OCI-LY3 (cell line): ENCODE data around the gene HRAS.
A peak's percentile ranks its signal among the peaks of the same experiment; 100 is the strongest.

Experiments used
- H2AFZ ChIP-seq: fragments of 200-600, 300-600 bp; shearing (Covaris generic); 2 replicates; pipeline ENCODE4 v1.6.0; 2014; ENCODE audit warnings: antibody characterized with exemption, low read depth, low read length
- H3K27ac ChIP-seq: fragments of 200-600, 300-600 bp; sonication (generic); 2 replicates; pipeline ENCODE4 v1.5.1; 2014; ENCODE audit warnings: mild to moderate bottlenecking, low read length, moderate library complexity, mixed read lengths
- H3K27me3 ChIP-seq: fragments of 200-600, 300-600 bp; sonication (generic); 2 replicates; pipeline ENCODE4 v1.6.1; 2014; ENCODE audit warnings: low read depth, low read length, mixed read lengths
- H3K36me3 ChIP-seq: fragments of 200-600, 300-600 bp; sonication (generic); replicated peaks from 2 replicates; pipeline ENCODE3; 2014; ENCODE audit warnings: low read depth, low read length, mixed read lengths
- H3K4me1 ChIP-seq: fragments of 300-600, 200-600 bp; sonication (generic); 2 replicates; pipeline ENCODE4 v1.6.1; 2014; ENCODE audit warnings: low read length, mixed read lengths
- H3K4me2 ChIP-seq: fragments of 200-600, 300-600 bp; sonication (generic); 2 replicates; pipeline ENCODE4 v1.6.1; 2014; ENCODE audit warnings: low read length, mixed read lengths
- H3K4me3 ChIP-seq: fragments of 300-600, 200-600 bp; sonication (generic); 2 replicates; pipeline ENCODE4 v1.5.1; 2014; ENCODE audit warnings: antibody characterized with exemption, mild to moderate bottlenecking, low read length, moderate library complexity
- H3K79me2 ChIP-seq: fragments of 300-600, 200-600 bp; shearing (Covaris generic); 2 replicates; pipeline ENCODE4 v1.6.1; 2014; ENCODE audit warnings: mild to moderate bottlenecking, low read length, mixed read lengths
- H3K9ac ChIP-seq: fragments of 300-600, 200-600 bp; shearing (Covaris generic); 2 replicates; pipeline ENCODE4 v1.6.0; 2014; ENCODE audit warnings: mild to moderate bottlenecking, low read length, moderate library complexity
- H3K9me3 ChIP-seq: fragments of 200-600, 300-600 bp; shearing (Covaris generic); 2 replicates; pipeline ENCODE4 v1.6.1; 2014; ENCODE audit warnings: low read length, mixed read lengths; ENCODE audit not compliant: insufficient read depth
- H4K20me1 ChIP-seq: fragments of 200-600, 300-600 bp; sonication (generic); 2 replicates; pipeline ENCODE4 v1.6.1; 2016; ENCODE audit warnings: low read length, mixed read lengths; ENCODE audit not compliant: insufficient read depth
- EZH2phosphoT487 ChIP-seq: fragments of 200-600 bp; shearing (Covaris generic); IDR thresholded peaks from 2 replicates; pipeline ENCODE4 v1.6.1; 2018; ENCODE audit warnings: antibody characterized with exemption, mixed run types, low read depth
- TF ChIP-seq, protein P1 (sequence below): fragments of 200-600, 300-600 bp; sonication (generic); IDR thresholded peaks from 2 replicates; pipeline ENCODE4 v1.5.1; 2014; ENCODE audit warnings: antibody characterized with exemption, low read length, low read depth

Gene HRAS

GRCh38 chr11:567629-568292, 32.4 kb upstream of the HRAS start:
- peak overlapping the region; percentile 94 for H3K4me2 ChIP-seq
- H3K79me2 ChIP-seq, result peaks cover 16% of the 10 kb centered on the region
- peaks cover 23% of the 10 kb centered on the region for H3K36me3 ChIP-seq
- no peak for TF ChIP-seq EZH2phosphoT487
- TF ChIP-seq, protein P1, sequence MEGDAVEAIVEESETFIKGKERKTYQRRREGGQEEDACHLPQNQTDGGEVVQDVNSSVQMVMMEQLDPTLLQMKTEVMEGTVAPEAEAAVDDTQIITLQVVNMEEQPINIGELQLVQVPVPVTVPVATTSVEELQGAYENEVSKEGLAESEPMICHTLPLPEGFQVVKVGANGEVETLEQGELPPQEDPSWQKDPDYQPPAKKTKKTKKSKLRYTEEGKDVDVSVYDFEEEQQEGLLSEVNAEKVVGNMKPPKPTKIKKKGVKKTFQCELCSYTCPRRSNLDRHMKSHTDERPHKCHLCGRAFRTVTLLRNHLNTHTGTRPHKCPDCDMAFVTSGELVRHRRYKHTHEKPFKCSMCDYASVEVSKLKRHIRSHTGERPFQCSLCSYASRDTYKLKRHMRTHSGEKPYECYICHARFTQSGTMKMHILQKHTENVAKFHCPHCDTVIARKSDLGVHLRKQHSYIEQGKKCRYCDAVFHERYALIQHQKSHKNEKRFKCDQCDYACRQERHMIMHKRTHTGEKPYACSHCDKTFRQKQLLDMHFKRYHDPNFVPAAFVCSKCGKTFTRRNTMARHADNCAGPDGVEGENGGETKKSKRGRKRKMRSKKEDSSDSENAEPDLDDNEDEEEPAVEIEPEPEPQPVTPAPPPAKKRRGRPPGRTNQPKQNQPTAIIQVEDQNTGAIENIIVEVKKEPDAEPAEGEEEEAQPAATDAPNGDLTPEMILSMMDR, result no peak
- peaks cover 21% of the 10 kb centered on the region for H4K20me1 ChIP-seq
- H3K27ac ChIP-seq, result no peak overlapping the region
- H3K9me3 ChIP-seq, result no peaks in the 10 kb centered on the region
- H3K9ac ChIP-seq, result peak overlapping the region; percentile 71
- no peaks in the 10 kb centered on the region for H3K27me3 ChIP-seq
- peak overlapping the region; percentile 86 for H3K4me3 ChIP-seq
- H3K4me1 ChIP-seq, result peaks cover 14% of the 10 kb centered on the region
- H2AFZ ChIP-seq, result no peak overlapping the region

DNA sequence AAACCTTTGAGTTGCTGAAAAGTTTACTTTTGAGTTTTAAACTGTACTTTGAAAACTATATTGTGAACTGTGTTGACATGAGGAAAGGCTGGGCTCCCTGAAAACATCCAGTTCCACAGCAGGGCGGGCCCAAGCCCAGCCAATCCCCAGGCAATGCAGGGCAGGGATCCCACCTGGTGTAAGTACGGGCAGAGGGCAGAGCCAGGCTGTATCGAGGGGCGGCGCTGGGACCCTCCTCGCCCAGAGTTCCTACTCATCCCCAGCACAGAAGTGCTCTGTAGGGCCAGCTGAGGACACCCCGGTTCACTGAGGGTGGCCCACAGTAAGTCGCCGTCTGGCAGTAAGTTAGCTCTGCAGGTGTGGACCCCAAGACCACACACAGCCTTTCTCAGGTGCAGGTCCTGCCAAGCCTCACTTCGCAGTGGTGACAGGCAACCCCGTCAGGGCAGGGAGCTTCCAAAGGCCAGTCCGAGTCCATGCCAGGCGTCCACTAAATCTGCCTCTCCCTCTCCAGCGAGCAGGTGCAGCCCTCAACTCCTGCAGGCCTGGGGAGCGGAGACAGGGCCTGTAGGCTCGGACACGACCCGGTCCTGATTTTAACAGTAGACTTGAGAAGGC, 31.7 kb upstream of the HRAS start:
- H3K9ac ChIP-seq, result peak overlapping the region; percentile 71
- peak overlapping the region; percentile 94 for H3K4me2 ChIP-seq
- no peak for TF ChIP-seq EZH2phosphoT487
- TF ChIP-seq, protein P1, result no peak
- H3K27me3 ChIP-seq, result no peaks in the 10 kb centered on the region
- H3K4me1 ChIP-seq, result peaks cover 14% of the 10 kb centered on the region
- H3K36me3 ChIP-seq, result peaks cover 23% of the 10 kb centered on the region
- H3K9me3 ChIP-seq, result no peaks in the 10 kb centered on the region
- H4K20me1 ChIP-seq, result peaks cover 21% of the 10 kb centered on the region
- H3K27ac ChIP-seq, result no peak overlapping the region
- H3K4me3 ChIP-seq, result peak overlapping the region; percentile 86
- H2AFZ ChIP-seq, result no peak overlapping the region
- H3K79me2 ChIP-seq, result peaks cover 16% of the 10 kb centered on the region

DNA sequence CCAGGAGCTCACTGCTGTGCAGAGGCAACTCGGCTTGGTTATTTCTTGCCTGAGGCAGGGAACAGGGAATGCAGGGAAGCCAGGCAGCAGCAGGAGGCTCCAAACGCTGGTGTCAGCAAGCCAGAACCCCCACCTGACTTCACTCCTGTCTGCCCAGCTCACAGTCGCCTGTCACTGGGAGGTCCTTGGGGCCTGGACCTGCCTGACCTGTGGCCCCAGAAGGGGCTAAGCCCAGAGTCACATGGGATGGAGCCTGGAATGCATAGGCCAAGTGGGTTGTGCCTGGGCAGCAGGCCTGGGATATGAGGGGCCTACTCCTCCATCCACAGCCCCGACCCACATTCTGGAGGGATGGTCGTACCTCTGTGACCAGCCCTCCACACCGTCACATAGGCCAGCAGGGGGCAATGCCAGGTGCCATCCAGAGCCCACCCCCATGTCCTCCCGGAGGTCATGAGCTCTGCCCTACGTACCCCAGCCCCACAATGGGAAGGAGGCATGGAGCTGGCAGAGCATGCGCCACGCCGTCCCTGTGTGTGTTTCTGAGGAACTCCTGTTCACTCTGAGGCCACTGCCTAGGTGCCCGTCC, 30.6 kb upstream of the HRAS start:
- Histone ChIP-seq H3K79me2 (peaks cover 24% of the 10 kb centered on the region), H3K36me3 (peaks cover 23% of the 10 kb centered on the region), H4K20me1 (peaks cover 25% of the 10 kb centered on the region), H3K9me3 (no peaks in the 10 kb centered on the region), H3K27me3 (no peaks in the 10 kb centered on the region), H3K4me1 (peaks cover 20% of the 10 kb centered on the region), H3K27ac (no peak overlapping the region), H3K4me2 (no peak overlapping the region), H3K4me3 (no peak overlapping the region), H2AFZ (no peak overlapping the region), H3K9ac (no peak overlapping the region)
- no peak for TF ChIP-seq EZH2phosphoT487
- TF ChIP-seq, protein P1, result no peak

GRCh38 chr11:563812-564578, 28.6 kb upstream of the HRAS start:
- Histone ChIP-seq H4K20me1 (peaks cover 25% of the 10 kb centered on the region), H3K27me3 (no peaks in the 10 kb centered on the region), H3K4me2 (no peak overlapping the region), H3K4me1 (peaks cover 24% of the 10 kb centered on the region), H3K79me2 (peaks cover 24% of the 10 kb centered on the region), H3K27ac (no peak overlapping the region), H3K9me3 (no peaks in the 10 kb centered on the region), H3K36me3 (peaks cover 23% of the 10 kb centered on the region), H3K4me3 (no peak overlapping the region), H3K9ac (no peak overlapping the region), H2AFZ (no peak overlapping the region)
- TF ChIP-seq, protein P1, result no peak
- TF ChIP-seq EZH2phosphoT487, result no peak
